GM18498 (cell line): ENCODE results near the gene PPP6R1.

ENCODE experiments used
- ATAC-seq: cut with Tn5 transposase; IDR thresholded peaks from one replicate; pipeline ENCODE4 v1.9.1; 2021; ENCODE audit warnings: mild to moderate bottlenecking, moderate library complexity; ENCODE audit not compliant: unreplicated experiment

The PPP6R1 gene

GRCh38 chr19:55258828-55259539 lies at the start of gene PPP6R1:
TSS of gene PPP6R1 (minus strand) at chr19:55259017. CDS start at chr19:55247103, 11,914 bp downstream.
- ATAC-seq = peak; percentile 78

GRCh38 chr19:55308281-55308680 lies 49.5 kb upstream of the PPP6R1 start:
- ATAC-seq = no peak

- ATAC-seq = no peak
Measured at GRCh38 chr19:55306712-55307111, 47.9 kb upstream of the PPP6R1 start.

- ATAC-seq = no peak
Measured at GRCh38 chr19:55305983-55306562, 47.3 kb upstream of the PPP6R1 start.

- ATAC-seq = no peak
Measured at GRCh38 chr19:55305491-55305890, 46.7 kb upstream of the PPP6R1 start.

GRCh38 chr19:55304980-55305379 lies 46.2 kb upstream of the PPP6R1 start:
- ATAC-seq = no peak

- ATAC-seq = no peak
Measured at GRCh38 chr19:55304279-55304978, 45.6 kb upstream of the PPP6R1 start.

GRCh38 chr19:55303477-55303876 lies 44.7 kb upstream of the PPP6R1 start:
- ATAC-seq = no peak

GRCh38 chr19:55302318-55302703 lies 43.5 kb upstream of the PPP6R1 start:
- no peak for ATAC-seq

- peak; percentile 65 for ATAC-seq
Measured at GRCh38 chr19:55301459-55302317, 42.9 kb upstream of the PPP6R1 start.

GRCh38 chr19:55300886-55301458 lies 42.2 kb upstream of the PPP6R1 start:
- no peak for ATAC-seq

GRCh38 chr19:55299991-55300390 lies 41.2 kb upstream of the PPP6R1 start:
- no peak for ATAC-seq

GRCh38 chr19:55297267-55297666 lies 38.5 kb upstream of the PPP6R1 start:
- no peak for ATAC-seq

GRCh38 chr19:55289117-55289796 lies 30.4 kb upstream of the PPP6R1 start:
- ATAC-seq = no peak

GRCh38 chr19:55287361-55288079 lies 28.7 kb upstream of the PPP6R1 start:
- ATAC-seq = no peak

GRCh38 chr19:55285229-55285890 lies 26.5 kb upstream of the PPP6R1 start:
- ATAC-seq = no peak

- ATAC-seq = no peak
Measured at GRCh38 chr19:55284405-55285058, 25.7 kb upstream of the PPP6R1 start.

- ATAC-seq = no peak
Measured at GRCh38 chr19:55283548-55284377, 24.9 kb upstream of the PPP6R1 start, which contains the start of gene BRSK1. TSS of gene BRSK1 (plus strand) at chr19:55283997. CDS start at chr19:55284443, 446 bp downstream.
